Gastroesophageal sphincter (tissue), 4 donors: Measurements from ENCODE around the gene C1orf198. TPM values are rescaled to one million over a fixed set of nuclear protein-coding genes. Genes with fewer than 3 reads are reported as not detected.

Experiments
- ATAC-seq: fragments of 150-250 bp; one replicate; pipeline ENCODE4 v1.9.1; 2016; ENCODE audit warnings: mild to moderate bottlenecking, moderate library complexity
- H3K27ac ChIP-seq, 4 donors: fragments of 200-600 bp; sonication (generic) in 3 of 4; 1 replicate in 3 of 4; 2 replicates in 1 of 4; pipeline ENCODE4 v1.5.1; 2016 to 2019
- H3K27me3 ChIP-seq: fragments of 200-600 bp; sonication (generic); one replicate; pipeline ENCODE4 v1.5.1; 2019
- H3K36me3 ChIP-seq, 2 donors: fragments of 200-600 bp; sonication (generic); one replicate each; pipeline ENCODE4 v1.5.1; 2019; ENCODE audit warnings: control low read depth in 1 of 2
- H3K4me1 ChIP-seq, 3 donors: fragments of 200-600 bp; sonication (generic); 1 replicate in 2 of 3; 2 replicates in 1 of 3; pipeline ENCODE4 v1.5.1; 2016 to 2019; ENCODE audit warnings: control low read depth in 2 of 3
- H3K4me3 ChIP-seq, 2 donors: fragments of 200-600 bp; sonication (generic); one replicate each; pipeline ENCODE4 v1.5.1; 2019; ENCODE audit warnings: mild to moderate bottlenecking in 1 of 2, moderate library complexity in 1 of 2
- H3K9me3 ChIP-seq, 3 donors: fragments of 200-600 bp; sonication (generic); one replicate each; pipeline ENCODE4 v1.5.1; 2017 to 2019; ENCODE audit warnings: control low read depth in 2 of 3
- CTCF ChIP-seq, 4 experiments: fragments of 200-600 bp in 2 of 4; fragments of 450-650 bp in 2 of 4; sonication (generic) in 1 of 4; IDR thresholded peaks; one replicate each; pipeline ENCODE4 v1.5.1; 2017 to 2019; ENCODE audit warnings: antibody characterized with exemption in 4 of 4, mild to moderate bottlenecking in 2 of 4, moderate library complexity in 2 of 4
- EP300 ChIP-seq: sonication (generic); formaldehyde crosslinking; IDR thresholded peaks from one replicate; pipeline ENCODE4 v1.6.1; 2017; ENCODE audit warnings: antibody characterized with exemption, mild to moderate bottlenecking
- POLR2A ChIP-seq, 2 donors: fragments of 450-650 bp; IDR thresholded peaks; one replicate each; pipeline ENCODE4 v1.6.1; 2017; ENCODE audit warnings: antibody characterized with exemption in 2 of 2, mild to moderate bottlenecking in 2 of 2, moderate library complexity in 1 of 2
- POLR2AphosphoS5 ChIP-seq: sonication (generic); formaldehyde crosslinking; IDR thresholded peaks from one replicate; pipeline ENCODE4 v1.6.1; 2017; ENCODE audit warnings: antibody characterized with exemption
- WGBS, 2 donors: methylation state at CpG; one replicate each; pipeline ENCODE4 v1.1.5; 2018; ENCODE audit warnings: low coverage in 1 of 2; 5-methylcytosine and 5-hydroxymethylcytosine counted together
- total RNA-seq, 4 donors: library from RNA; depleted of rRNA; stranded (reverse); fragments of >200 nt; gene quantifications; one replicate each; pipeline ENCODE4 v1.1.0, GENCODE V29; 2016

C1orf198 gene
- total RNA-seq, 4 donors from 2014 or later, result 115 to 219 (median 172) TPM

- TF ChIP-seq POLR2AphosphoS5 (no peak), POLR2A (IDR thresholded peaks at IDR 0.05) (no peak), CTCF (IDR thresholded peaks at IDR 0.05) (no peak), EP300 (no peak)
- 71 to 75% methylated on average over 5 to 7 of the region's 7 CpGs for WGBS, 2 donors
- Histone ChIP-seq H3K27ac (peak overlapping the region in 3 of 4 donors; percentile 31 to 68 (median 57)), H3K27me3 (no peaks in the 10 kb centered on the region), H3K4me1 (peaks cover under 1 to 96% (median 8%) of the 10 kb centered on the region in 3 donors), H3K9me3 (no peaks in the 10 kb centered on the region), H3K36me3 (peaks cover 0 to 26% of the 10 kb centered on the region in 2 donors), H3K4me3 (no peak overlapping the region)
- ATAC-seq, result no peak
Observed at GRCh38 chr1:230858236-230858820, 10.0 kb downstream of the C1orf198 start.

GRCh38 chr1:230857822-230858221 lies 10.5 kb downstream of the C1orf198 start:
- Histone ChIP-seq H3K27ac (peak overlapping the region in 2 of 4 donors; percentile 57 to 68), H3K4me3 (no peak overlapping the region), H3K36me3 (peaks cover 0 to 31% of the 10 kb centered on the region in 2 donors), H3K4me1 (peaks cover 0 to 94% (median 8%) of the 10 kb centered on the region in 3 donors), H3K9me3 (no peaks in the 10 kb centered on the region), H3K27me3 (no peaks in the 10 kb centered on the region)
- ATAC-seq, result no peak
- no peak for TF ChIP-seq POLR2AphosphoS5
- no peak for TF ChIP-seq EP300
- no peak for TF ChIP-seq POLR2A (IDR thresholded peaks at IDR 0.05)
- no peak for TF ChIP-seq CTCF (IDR thresholded peaks at IDR 0.05)
- WGBS, 2 donors, result 60 to 64% methylated on average over 1 of the region's 1 CpG

- WGBS, 2 donors, result 60 to 83% methylated on average over 4 to 8 of the region's 13 CpGs
- peaks cover 0 to 36% of the 10 kb centered on the region in 2 donors for H3K36me3 ChIP-seq
- no peak for TF ChIP-seq EP300
- TF ChIP-seq POLR2AphosphoS5, result peak; percentile 60
- H3K4me3 ChIP-seq, result no peak overlapping the region
- peak; percentile 21 for ATAC-seq
- H3K27me3 ChIP-seq, result no peaks in the 10 kb centered on the region
- H3K9me3 ChIP-seq, result no peaks in the 10 kb centered on the region
- peaks cover 0 to 89% (median 9%) of the 10 kb centered on the region in 3 donors for H3K4me1 ChIP-seq
- H3K27ac ChIP-seq, result peak overlapping the region; percentile 17 to 68 (median 40)
Observed at GRCh38 chr1:230857077-230857476, 11.2 kb downstream of the C1orf198 start.

- Histone ChIP-seq H3K27ac (peak overlapping the region in 1 of 4 donors; percentile 68), H3K36me3 (peaks cover 0 to 44% of the 10 kb centered on the region in 2 donors), H3K4me1 (peaks cover 0 to 89% (median 20%) of the 10 kb centered on the region in 3 donors), H3K27me3 (no peaks in the 10 kb centered on the region), H3K4me3 (no peak overlapping the region), H3K9me3 (no peaks in the 10 kb centered on the region)
- WGBS, 2 donors, result 79% methylated on average over 3 of the region's 4 CpGs; no CpG with 5 or more reads in 1 of the 2 donors
- TF ChIP-seq POLR2AphosphoS5 (no peak), POLR2A (IDR thresholded peaks at IDR 0.05) (no peak), EP300 (no peak), CTCF (IDR thresholded peaks at IDR 0.05) (no peak)
- ATAC-seq, result no peak
Observed at GRCh38 chr1:230855886-230856285, 12.4 kb downstream of the C1orf198 start.

- TF ChIP-seq CTCF (IDR thresholded peaks at IDR 0.05), result no peak
- TF ChIP-seq POLR2A (IDR thresholded peaks at IDR 0.05), result no peak
- TF ChIP-seq EP300, result no peak
- TF ChIP-seq POLR2AphosphoS5, result no peak
- Histone ChIP-seq H3K4me1 (peaks cover 6 to 89% (median 34%) of the 10 kb centered on the region in 3 donors), H3K4me3 (no peak overlapping the region), H3K27me3 (no peaks in the 10 kb centered on the region), H3K9me3 (no peaks in the 10 kb centered on the region), H3K36me3 (peaks cover 0 to 44% of the 10 kb centered on the region in 2 donors), H3K27ac (no peak overlapping the region)
- no peak for ATAC-seq
- WGBS, 2 donors, result 68 to 80% methylated on average over 1 to 2 of the region's 7 CpGs
Observed at GRCh38 chr1:230854423-230854822, 13.9 kb downstream of the C1orf198 start.
